SH-SY5Y (cell line): ENCODE measurements around the gene KLF11.

Source experiments
- GATA2 ChIP-seq: IDR thresholded peaks from 2 replicates; pipeline ENCODE4 v1.6.1; 2011; ENCODE audit warnings: mild to moderate bottlenecking, low read depth, low read length
- GATA3 ChIP-seq: IDR thresholded peaks from 2 replicates; pipeline ENCODE4 v1.6.1; 2011; ENCODE audit warnings: low read depth, mild to moderate bottlenecking, low read length, moderate library complexity

DNA sequence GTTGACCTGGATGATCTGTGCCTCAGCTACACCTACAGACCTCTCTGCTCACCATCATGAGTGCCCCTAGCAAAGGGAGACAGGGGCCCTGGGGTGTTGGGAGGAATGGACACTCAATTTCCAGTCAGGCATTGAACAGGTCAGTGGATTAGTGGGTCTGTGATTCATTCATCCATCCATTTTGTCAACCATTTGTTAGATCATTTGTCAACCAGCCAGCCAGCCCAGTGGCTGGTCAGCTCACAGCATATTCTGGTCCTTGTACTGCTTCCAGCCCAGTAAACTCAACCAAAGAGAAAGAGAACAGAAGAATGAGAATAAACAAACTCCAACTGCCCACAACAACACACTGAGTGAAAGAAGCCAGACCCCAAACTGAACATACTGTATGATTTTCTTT, 4.6 kb upstream of the KLF11 start:
- TF ChIP-seq GATA2: no peak
- TF ChIP-seq GATA3: no peak
